ENCODE results near the gene CCNL2.

DNA sequence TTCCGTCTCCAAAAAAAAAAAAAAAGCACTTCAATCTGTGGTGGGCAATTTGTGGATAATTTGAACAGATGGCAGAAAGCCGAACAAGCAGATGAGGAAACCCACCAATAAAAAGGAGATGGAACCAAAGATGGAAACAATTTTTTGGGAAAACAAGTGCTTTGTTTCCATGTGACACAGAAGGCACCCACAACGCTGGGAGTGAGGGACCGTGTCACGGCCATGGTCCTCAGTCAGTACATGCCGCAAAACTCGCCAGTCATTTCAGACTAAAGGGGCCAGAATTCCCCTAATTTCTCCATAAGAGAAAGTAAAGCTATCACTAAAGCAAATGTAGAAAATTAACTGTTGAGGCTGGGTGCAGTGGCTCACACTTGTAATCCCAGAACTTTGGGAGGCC, 5.0 kb downstream of the CCNL2 start:
- no peak for TF ChIP-seq POLR2A (IDR thresholded peaks at IDR 0.05)
- TF ChIP-seq, protein P1, sequence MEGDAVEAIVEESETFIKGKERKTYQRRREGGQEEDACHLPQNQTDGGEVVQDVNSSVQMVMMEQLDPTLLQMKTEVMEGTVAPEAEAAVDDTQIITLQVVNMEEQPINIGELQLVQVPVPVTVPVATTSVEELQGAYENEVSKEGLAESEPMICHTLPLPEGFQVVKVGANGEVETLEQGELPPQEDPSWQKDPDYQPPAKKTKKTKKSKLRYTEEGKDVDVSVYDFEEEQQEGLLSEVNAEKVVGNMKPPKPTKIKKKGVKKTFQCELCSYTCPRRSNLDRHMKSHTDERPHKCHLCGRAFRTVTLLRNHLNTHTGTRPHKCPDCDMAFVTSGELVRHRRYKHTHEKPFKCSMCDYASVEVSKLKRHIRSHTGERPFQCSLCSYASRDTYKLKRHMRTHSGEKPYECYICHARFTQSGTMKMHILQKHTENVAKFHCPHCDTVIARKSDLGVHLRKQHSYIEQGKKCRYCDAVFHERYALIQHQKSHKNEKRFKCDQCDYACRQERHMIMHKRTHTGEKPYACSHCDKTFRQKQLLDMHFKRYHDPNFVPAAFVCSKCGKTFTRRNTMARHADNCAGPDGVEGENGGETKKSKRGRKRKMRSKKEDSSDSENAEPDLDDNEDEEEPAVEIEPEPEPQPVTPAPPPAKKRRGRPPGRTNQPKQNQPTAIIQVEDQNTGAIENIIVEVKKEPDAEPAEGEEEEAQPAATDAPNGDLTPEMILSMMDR (IDR thresholded peaks at IDR 0.05 in 4 of 5, conservative IDR thresholded peaks at IDR 0.05 in 1 of 5), result no peak
